ENCODE results near the gene TRIM37. TPM values are rescaled to one million over a fixed set of nuclear protein-coding genes. Genes with fewer than 3 reads are reported as not detected.
A peak's percentile ranks its signal among the peaks of the same experiment; 100 is the strongest.

TRIM37 gene
- total RNA-seq, 6 experiments from 2014 or later = 21.5 to 25.0 (median 23.7) TPM

GRCh38 chr17:59011975-59012374 lies 94.7 kb downstream of the TRIM37 start:
- no peak for TF ChIP-seq CTCF (IDR thresholded peaks at IDR 0.05)
- Mint-ChIP-seq H3K9me3 (no peaks in the 10 kb centered on the region), H3K36me3 (ENCODE audit: low read depth) (no peaks in the 10 kb centered on the region), H3K4me1 (ENCODE audit: low read depth) (peaks cover 6% of the 10 kb centered on the region; the same call in 1 of the 2 replicates), H3K27ac (no peak overlapping the region), H3K4me3 (no peak overlapping the region), H3K27me3 (ENCODE audit: insufficient read depth) (no peaks in the 10 kb centered on the region; the same call in 1 of the 2 replicates)
- DNase-seq = no peak

- H3K9me3 Mint-ChIP-seq = no peaks in the 10 kb centered on the region
- peaks cover 6% of the 10 kb centered on the region; the same call in 1 of the 2 replicates for H3K4me1 Mint-ChIP-seq (ENCODE audit: low read depth)
- no peak for DNase-seq
- no peaks in the 10 kb centered on the region; the same call in 1 of the 2 replicates for H3K27me3 Mint-ChIP-seq (ENCODE audit: insufficient read depth)
- no peak overlapping the region for H3K4me3 Mint-ChIP-seq
- H3K27ac Mint-ChIP-seq = peak overlapping the region; percentile 47
- no peaks in the 10 kb centered on the region for H3K36me3 Mint-ChIP-seq (ENCODE audit: low read depth)
- TF ChIP-seq CTCF (IDR thresholded peaks at IDR 0.05) = no peak
Measured at GRCh38 chr17:59010026-59010425, 96.7 kb downstream of the TRIM37 start.

- Mint-ChIP-seq H3K4me1 (ENCODE audit: low read depth) (peaks cover 17% of the 10 kb centered on the region), H3K27me3 (ENCODE audit: insufficient read depth) (no peaks in the 10 kb centered on the region; the same call in 1 of the 2 replicates), H3K9me3 (no peaks in the 10 kb centered on the region), H3K27ac (no peak overlapping the region), H3K36me3 (ENCODE audit: low read depth) (no peaks in the 10 kb centered on the region), H3K4me3 (no peak overlapping the region)
- TF ChIP-seq CTCF (IDR thresholded peaks at IDR 0.05) = no peak
- no peak for DNase-seq
Measured at GRCh38 chr17:59008737-59009136, 97.9 kb downstream of the TRIM37 start.

GRCh38 chr17:59007995-59008394 lies 98.7 kb downstream of the TRIM37 start:
- H3K4me1 Mint-ChIP-seq (ENCODE audit: low read depth) = peaks cover 24% of the 10 kb centered on the region

GRCh38 chr17:59004338-59005111 lies 102.2 kb downstream of the TRIM37 start:
- DNase-seq = peak; percentile 21
- peak; percentile 98 for TF ChIP-seq CTCF (IDR thresholded peaks at IDR 0.05)
- Mint-ChIP-seq H3K4me3 (no peak overlapping the region), H3K36me3 (ENCODE audit: low read depth) (peaks cover 6% of the 10 kb centered on the region), H3K27me3 (ENCODE audit: insufficient read depth) (no peaks in the 10 kb centered on the region), H3K27ac (peak overlapping the region; percentile 37; the same call in 1 of the 2 replicates), H3K9me3 (no peaks in the 10 kb centered on the region), H3K4me1 (ENCODE audit: low read depth) (peaks cover 37% of the 10 kb centered on the region)

More at GRCh38 chr17:59007995-59008394, 98.7 kb downstream of the TRIM37 start:
- no peak for TF ChIP-seq CTCF (IDR thresholded peaks at IDR 0.05)
- no peaks in the 10 kb centered on the region for H3K36me3 Mint-ChIP-seq (ENCODE audit: low read depth)
- DNase-seq = no peak
- H3K9me3 Mint-ChIP-seq = no peaks in the 10 kb centered on the region
- no peaks in the 10 kb centered on the region; the same call in 1 of the 2 replicates for H3K27me3 Mint-ChIP-seq (ENCODE audit: insufficient read depth)
- no peak overlapping the region for H3K27ac Mint-ChIP-seq
- no peak overlapping the region for H3K4me3 Mint-ChIP-seq

Data from HFFc6 (cell line).